ENCODE measurements around the gene TENM4.

Gene TENM4

DNA sequence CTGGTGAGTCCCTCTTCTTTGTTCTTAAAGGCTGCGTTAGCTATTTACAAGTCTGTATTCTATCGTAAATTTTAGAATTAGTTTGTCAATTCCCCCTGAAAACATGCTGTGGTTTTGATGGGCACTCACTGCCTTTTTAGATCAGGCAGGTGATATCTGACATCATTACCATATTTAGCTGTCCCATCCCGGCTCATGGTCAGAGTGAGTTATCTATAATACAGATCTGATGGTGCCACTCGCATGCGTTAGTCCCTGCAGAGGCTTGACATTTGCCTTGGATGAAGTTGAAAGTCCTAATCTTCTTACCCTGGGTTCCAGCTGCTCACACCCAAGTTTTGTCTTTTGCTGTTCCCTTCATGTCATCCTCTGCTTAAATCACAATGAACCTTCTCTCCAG is 715.6 kb downstream of the TENM4 start:
- Histone ChIP-seq H3K4me3 (no peak overlapping the region), H3K27me3 (ENCODE audit: low read depth) (no peaks in the 10 kb centered on the region), H3K36me3 (replicated peaks) (no peaks in the 10 kb centered on the region), H3K9me3 (no peaks in the 10 kb centered on the region), H3K4me1 (no peaks in the 10 kb centered on the region)
- in situ Hi-C loops (cut with MboI; ENCODE audit: low sequenced_read_pairs), result no loop called here
- no peak for DNase-seq (ENCODE audit: low spot score in 2 of 2)

DNA sequence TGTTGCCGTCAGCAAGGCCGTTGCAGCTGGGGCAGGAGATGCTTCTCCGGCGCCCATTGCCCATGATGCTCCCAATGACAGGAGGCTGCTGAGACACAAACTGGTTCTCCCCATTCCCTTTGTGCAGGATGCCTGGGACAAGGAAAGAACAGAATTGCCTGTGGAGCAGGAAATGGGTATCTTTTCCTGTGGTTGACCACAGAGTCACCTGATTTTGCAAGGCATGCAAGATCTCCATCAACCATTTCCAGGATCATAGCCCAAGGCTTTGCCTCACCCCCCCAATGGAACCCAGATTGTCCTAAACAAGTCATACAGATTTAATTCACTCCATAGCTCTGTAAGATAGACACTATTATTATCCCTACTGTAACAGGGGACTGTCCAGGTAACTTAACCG is 718.0 kb downstream of the TENM4 start:
- Histone ChIP-seq H3K4me1 (no peaks in the 10 kb centered on the region), H3K9me3 (no peaks in the 10 kb centered on the region), H3K27me3 (ENCODE audit: low read depth) (no peaks in the 10 kb centered on the region), H3K36me3 (replicated peaks) (no peaks in the 10 kb centered on the region), H3K4me3 (no peak overlapping the region)
- in situ Hi-C loops (cut with MboI; ENCODE audit: low sequenced_read_pairs), result no loop called here
- no peak for DNase-seq (ENCODE audit: low spot score in 2 of 2)

DNA sequence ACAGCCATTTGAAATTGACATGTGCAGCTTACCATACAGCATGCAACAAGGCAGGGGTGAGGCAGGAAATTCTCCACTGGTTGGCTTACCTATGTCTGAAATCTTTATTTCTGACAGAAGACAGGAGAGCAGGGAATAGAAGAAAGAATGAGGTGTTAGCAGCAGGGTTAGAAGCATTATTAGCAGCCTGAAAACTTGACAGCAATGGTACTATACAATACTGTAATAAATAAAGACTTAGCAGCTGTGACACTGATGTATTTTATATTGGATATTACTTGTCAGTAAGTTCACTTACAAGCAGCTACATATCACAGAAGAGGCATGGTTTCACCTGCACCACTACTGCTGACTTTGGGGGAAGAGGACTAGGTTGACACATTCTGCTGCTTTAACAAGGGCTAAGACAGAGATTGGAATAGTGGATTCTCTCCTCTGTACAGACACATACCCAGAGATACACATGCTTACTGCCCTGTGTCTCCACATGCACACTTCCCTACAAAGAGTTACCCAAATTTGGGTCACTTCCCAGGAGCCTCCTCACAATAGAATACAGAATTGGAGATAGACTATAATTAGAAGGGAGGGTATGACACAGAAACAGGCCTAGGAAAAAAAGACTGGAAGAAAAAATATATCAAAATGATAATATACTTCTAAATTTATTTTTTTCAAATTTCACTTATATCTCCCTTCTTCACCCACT is 720.4 kb downstream of the TENM4 start:
- Histone ChIP-seq H3K9me3 (no peaks in the 10 kb centered on the region), H3K27me3 (ENCODE audit: low read depth) (no peaks in the 10 kb centered on the region), H3K36me3 (replicated peaks) (no peaks in the 10 kb centered on the region), H3K4me3 (no peak overlapping the region), H3K4me1 (no peaks in the 10 kb centered on the region)
- DNase-seq (ENCODE audit: low spot score in 2 of 2), result no peak
- in situ Hi-C loops (cut with MboI; ENCODE audit: low sequenced_read_pairs), result no loop called here

- Histone ChIP-seq H3K27me3 (ENCODE audit: low read depth) (no peaks in the 10 kb centered on the region), H3K4me1 (no peaks in the 10 kb centered on the region), H3K36me3 (replicated peaks) (no peaks in the 10 kb centered on the region), H3K9me3 (no peaks in the 10 kb centered on the region), H3K4me3 (no peak overlapping the region)
- in situ Hi-C loops (cut with MboI; ENCODE audit: low sequenced_read_pairs), result no loop called here
- DNase-seq (ENCODE audit: low spot score in 2 of 2), result no peak
Measured at GRCh38 chr11:78717041-78717440, 723.8 kb downstream of the TENM4 start.

DNA sequence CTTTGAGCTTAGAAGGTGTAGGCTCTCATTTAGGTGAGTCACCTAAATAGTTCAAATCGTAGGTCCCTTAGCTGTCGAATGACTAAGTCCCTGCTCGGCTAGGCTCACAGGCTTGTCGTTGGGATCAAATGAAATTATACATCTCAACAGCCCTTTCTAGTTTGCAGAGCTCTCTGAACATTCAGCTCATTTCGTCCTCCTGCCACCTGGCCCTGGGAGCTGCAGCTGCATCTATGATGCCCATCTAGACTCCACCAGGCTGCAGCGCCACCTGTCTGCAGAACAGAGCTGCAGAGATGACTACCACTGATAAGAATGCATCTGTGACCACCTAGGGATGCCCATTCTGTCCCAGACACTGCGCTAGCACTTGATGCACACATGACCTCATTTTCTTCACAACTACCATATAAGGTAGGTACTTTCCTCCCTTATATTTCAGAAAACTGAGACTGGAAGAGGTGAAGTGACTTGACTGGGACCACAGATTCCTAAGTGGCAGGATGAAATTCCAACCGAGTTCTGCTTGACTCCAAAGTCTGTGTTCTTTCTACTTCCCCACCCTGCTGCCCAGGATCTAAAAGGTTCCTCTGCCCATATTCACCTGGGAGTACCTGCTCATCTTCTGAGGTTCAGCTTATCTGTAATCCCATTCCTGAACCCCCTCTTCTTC is 725.1 kb downstream of the TENM4 start:
- DNase-seq (ENCODE audit: low spot score in 2 of 2), result peak; percentile 40 to 82
- H3K4me3 ChIP-seq, result no peak overlapping the region
- no peaks in the 10 kb centered on the region for H3K4me1 ChIP-seq
- no peaks in the 10 kb centered on the region for H3K36me3 ChIP-seq (replicated peaks)
- H3K27me3 ChIP-seq (ENCODE audit: low read depth), result no peaks in the 10 kb centered on the region
- in situ Hi-C loops (cut with MboI; ENCODE audit: low sequenced_read_pairs), result no loop called here
- H3K9me3 ChIP-seq, result no peaks in the 10 kb centered on the region

DNA sequence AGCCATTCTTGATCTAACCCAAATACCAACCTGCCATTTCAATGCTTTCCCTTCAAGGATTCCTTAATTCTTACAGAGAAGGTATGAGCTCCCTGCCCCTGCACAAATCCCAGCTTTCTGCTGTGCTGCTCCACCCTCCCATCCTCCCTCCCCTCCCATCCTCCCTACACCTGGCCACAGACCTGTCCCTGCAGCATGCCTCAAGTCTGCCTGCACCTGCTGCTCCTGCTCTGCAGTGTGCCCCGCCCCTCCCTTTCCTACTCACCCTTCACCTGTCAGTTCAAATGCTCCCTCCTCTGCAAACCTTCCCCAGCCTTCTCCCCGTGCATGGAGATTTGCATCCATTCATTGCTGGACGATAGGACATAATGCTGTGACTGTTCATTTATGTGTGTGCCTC is 726.3 kb downstream of the TENM4 start:
- no peaks in the 10 kb centered on the region for H3K36me3 ChIP-seq (replicated peaks)
- H3K9me3 ChIP-seq, result no peaks in the 10 kb centered on the region
- H3K4me1 ChIP-seq, result no peaks in the 10 kb centered on the region
- no peaks in the 10 kb centered on the region for H3K27me3 ChIP-seq (ENCODE audit: low read depth)
- in situ Hi-C loops (cut with MboI; ENCODE audit: low sequenced_read_pairs), result no loop called here
- no peak overlapping the region for H3K4me3 ChIP-seq
- no peak for DNase-seq (ENCODE audit: low spot score in 2 of 2)

- DNase-seq (ENCODE audit: low spot score in 2 of 2), result no peak
- H3K9me3 ChIP-seq, result no peaks in the 10 kb centered on the region
- H3K4me1 ChIP-seq, result no peaks in the 10 kb centered on the region
- H3K4me3 ChIP-seq, result no peak overlapping the region
- H3K36me3 ChIP-seq (replicated peaks), result no peaks in the 10 kb centered on the region
- no peaks in the 10 kb centered on the region for H3K27me3 ChIP-seq (ENCODE audit: low read depth)
- in situ Hi-C loops (cut with MboI; ENCODE audit: low sequenced_read_pairs), result no loop called here
Measured at GRCh38 chr11:78711735-78712134, 729.1 kb downstream of the TENM4 start.

GRCh38 chr11:78710417-78710816 is 730.4 kb downstream of the TENM4 start:
- no peak for DNase-seq (ENCODE audit: low spot score in 2 of 2)
- in situ Hi-C loops (cut with MboI; ENCODE audit: low sequenced_read_pairs), result no loop called here
- H3K9me3 ChIP-seq, result no peaks in the 10 kb centered on the region
- H3K27me3 ChIP-seq (ENCODE audit: low read depth), result no peaks in the 10 kb centered on the region
- H3K36me3 ChIP-seq (replicated peaks), result no peaks in the 10 kb centered on the region
- H3K4me3 ChIP-seq, result no peak overlapping the region
- H3K4me1 ChIP-seq, result no peaks in the 10 kb centered on the region

GRCh38 chr11:78708388-78708787 is 732.4 kb downstream of the TENM4 start:
- no peaks in the 10 kb centered on the region for H3K27me3 ChIP-seq (ENCODE audit: low read depth)
- no peak for DNase-seq (ENCODE audit: low spot score in 2 of 2)
- H3K4me1 ChIP-seq, result no peaks in the 10 kb centered on the region
- no peaks in the 10 kb centered on the region for H3K36me3 ChIP-seq (replicated peaks)
- no peak overlapping the region for H3K4me3 ChIP-seq
- H3K9me3 ChIP-seq, result no peaks in the 10 kb centered on the region
- in situ Hi-C loops (cut with MboI; ENCODE audit: low sequenced_read_pairs), result no loop called here

GRCh38 chr11:78706551-78706950 is 734.3 kb downstream of the TENM4 start:
- Histone ChIP-seq H3K4me3 (no peak overlapping the region), H3K36me3 (replicated peaks) (no peaks in the 10 kb centered on the region), H3K4me1 (no peaks in the 10 kb centered on the region), H3K27me3 (ENCODE audit: low read depth) (no peaks in the 10 kb centered on the region), H3K9me3 (no peaks in the 10 kb centered on the region)
- no peak for DNase-seq (ENCODE audit: low spot score in 2 of 2)
- in situ Hi-C loops (cut with MboI; ENCODE audit: low sequenced_read_pairs), result no loop called here

GRCh38 chr11:78704811-78705210 is 736.0 kb downstream of the TENM4 start:
- H3K4me3 ChIP-seq, result no peak overlapping the region
- H3K36me3 ChIP-seq (replicated peaks), result 0 out of 2 replicates have a peak, but pooled peaks cover 3% of the 10 kb centered on the region
- in situ Hi-C loops (cut with MboI; ENCODE audit: low sequenced_read_pairs), result no loop called here
- no peaks in the 10 kb centered on the region for H3K27me3 ChIP-seq (ENCODE audit: low read depth)
- H3K9me3 ChIP-seq, result no peaks in the 10 kb centered on the region
- H3K4me1 ChIP-seq, result no peaks in the 10 kb centered on the region
- no peak for DNase-seq (ENCODE audit: low spot score in 2 of 2)

- Histone ChIP-seq H3K4me1 (no peaks in the 10 kb centered on the region), H3K27me3 (ENCODE audit: low read depth) (no peaks in the 10 kb centered on the region), H3K9me3 (no peaks in the 10 kb centered on the region), H3K36me3 (replicated peaks) (0 out of 2 replicates have a peak, but pooled peaks cover 3% of the 10 kb centered on the region), H3K4me3 (no peak overlapping the region)
- DNase-seq (ENCODE audit: low spot score in 2 of 2), result no peak
- in situ Hi-C loops (cut with MboI; ENCODE audit: low sequenced_read_pairs), result no loop called here
Measured at GRCh38 chr11:78699609-78700135, 741.2 kb downstream of the TENM4 start.

DNA sequence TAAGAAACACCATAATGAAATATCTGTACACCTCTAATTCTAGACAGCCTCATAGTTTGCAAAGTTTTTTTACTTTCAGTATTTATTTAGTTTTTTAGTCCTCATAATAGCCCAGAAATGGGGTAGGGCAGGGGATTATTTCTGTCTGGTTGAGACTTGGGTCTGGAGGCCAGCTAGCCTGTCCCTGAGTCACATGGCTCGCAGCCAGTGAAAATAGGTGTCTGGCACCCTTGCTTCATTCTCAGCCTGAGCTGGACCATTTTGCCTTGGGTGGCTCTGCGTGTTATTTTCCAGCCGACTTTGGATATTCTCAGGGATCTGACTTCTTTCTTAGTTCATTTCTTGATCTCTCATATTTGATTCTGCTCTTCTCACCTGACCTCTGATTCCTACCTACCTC is 742.2 kb downstream of the TENM4 start:
- 0 out of 2 replicates have a peak, but pooled peaks cover 3% of the 10 kb centered on the region for H3K36me3 ChIP-seq (replicated peaks)
- DNase-seq (ENCODE audit: low spot score in 2 of 2), result no peak
- no peak overlapping the region for H3K4me3 ChIP-seq
- in situ Hi-C loops (cut with MboI; ENCODE audit: low sequenced_read_pairs), result no loop called here
- no peaks in the 10 kb centered on the region for H3K9me3 ChIP-seq
- no peaks in the 10 kb centered on the region for H3K27me3 ChIP-seq (ENCODE audit: low read depth)
- H3K4me1 ChIP-seq, result no peaks in the 10 kb centered on the region

- Histone ChIP-seq H3K4me1 (no peaks in the 10 kb centered on the region), H3K9me3 (no peaks in the 10 kb centered on the region), H3K36me3 (replicated peaks) (0 out of 2 replicates have a peak, but pooled peaks cover under 1% of the 10 kb centered on the region), H3K27me3 (ENCODE audit: low read depth) (no peaks in the 10 kb centered on the region), H3K4me3 (no peak overlapping the region)
- in situ Hi-C loops (cut with MboI; ENCODE audit: low sequenced_read_pairs), result no loop called here
- no peak for DNase-seq (ENCODE audit: low spot score in 2 of 2)
Measured at GRCh38 chr11:78696177-78696576, 744.7 kb downstream of the TENM4 start.

Data from HAP-1 (cell line).